H1 (cell line): Measurements from ENCODE around the gene GNAL. TPM values are rescaled to one million over a fixed set of nuclear protein-coding genes. Genes with fewer than 3 reads are reported as not detected.
A peak's percentile ranks its signal among the peaks of the same experiment; 100 is the strongest.

Experiments used
- CTCF ChIA-PET: fragments of 300-600 bp; sonication (Branson Sonifier 250); formaldehyde crosslinking; loops from one replicate; lab custom pipeline; 2021; ENCODE audit not compliant: partially characterized antibody; lab: Charles Lee
- POLR2A ChIA-PET: fragments of 300-600 bp; sonication (Branson Sonifier 250); formaldehyde crosslinking; loops from one replicate; lab custom pipeline; 2021; ENCODE audit warnings: inconsistent platforms; ENCODE audit not compliant: partially characterized antibody; lab: Charles Lee
- DNase-seq, 2 experiments: peaks; one replicate each; pipeline versions ENCODE4 v3.0.0 to v3.0.0-alpha.2; 2010 to 2022; ENCODE audit warnings: low spot score in 2 of 2, low read depth in 1 of 2, mixed read lengths in 1 of 2
- FAIRE-seq: peaks from 2 replicates; lab custom pipeline; 2011; peaks lifted over from hg19 to GRCh38; lab: Jason Lieb, UNC
- H2AFZ ChIP-seq: 2 replicates; pipeline ENCODE4 v1.8.1; 2012; ENCODE audit warnings: low read length, inconsistent platforms
- H2AK5ac ChIP-seq: 2 replicates; pipeline ENCODE4 v1.6.1; 2013; ENCODE audit warnings: low read depth, low read length
- H2BK120ac ChIP-seq: replicated peaks from 2 replicates; pipeline ENCODE3; 2013; ENCODE audit warnings: low read depth, low read length, inconsistent platforms
- H2BK12ac ChIP-seq: 2 replicates; pipeline ENCODE4 v1.6.1; 2013; ENCODE audit warnings: low read depth, low read length
- H2BK15ac ChIP-seq: 2 replicates; pipeline ENCODE4 v1.6.1; 2013; ENCODE audit warnings: low read length
- H2BK20ac ChIP-seq: 2 replicates; pipeline ENCODE4 v1.6.1; 2013; ENCODE audit warnings: low read length
- H2BK5ac ChIP-seq: 2 replicates; pipeline ENCODE4 v1.6.1; 2013; ENCODE audit warnings: low read depth, low read length
- H3K14ac ChIP-seq: 2 replicates; pipeline ENCODE4 v1.6.1; 2013; ENCODE audit warnings: inconsistent platforms; ENCODE audit not compliant: insufficient read length
- H3K18ac ChIP-seq: 2 replicates; pipeline ENCODE4 v1.6.1; 2013; ENCODE audit warnings: low read length; ENCODE audit errors: extremely low read depth
- H3K23ac ChIP-seq: 2 replicates; pipeline ENCODE4 v1.6.1; 2013; ENCODE audit warnings: inconsistent platforms; ENCODE audit not compliant: insufficient read length
- H3K23me2 ChIP-seq: 2 replicates; pipeline ENCODE4 v1.6.1; 2013; ENCODE audit warnings: low read depth, low read length
- H3K27ac ChIP-seq: 2 replicates; pipeline ENCODE4 v1.6.1; 2011; ENCODE audit warnings: low read depth, low read length, inconsistent platforms
- H3K27me3 ChIP-seq, 4 experiments: replicated peaks in 1 of 4; 1 replicate in 1 of 4; 2 replicates in 3 of 4; pipeline versions ENCODE4 v1.6.1 to v1.8.1; 2011 to 2013; ENCODE audit warnings: low read length in 3 of 4, mild to moderate bottlenecking in 3 of 4, inconsistent platforms in 2 of 4, mixed read lengths in 2 of 4, moderate library complexity in 1 of 4; ENCODE audit not compliant: control insufficient read depth in 3 of 4, insufficient read depth in 3 of 4; ENCODE audit errors: extremely low read depth in 1 of 4
- H3K36me3 ChIP-seq, 4 experiments: 2 replicates each; pipeline versions ENCODE4 v1.6.1 to v1.8.1; 2011 to 2013; ENCODE audit warnings: mild to moderate bottlenecking in 4 of 4, low read length in 3 of 4, moderate library complexity in 2 of 4, control low read depth in 1 of 4, inconsistent platforms in 1 of 4; ENCODE audit not compliant: insufficient read depth in 4 of 4, control insufficient read depth in 2 of 4
- H3K4ac ChIP-seq: replicated peaks from 2 replicates; pipeline ENCODE3; 2013; ENCODE audit warnings: low read length, low read depth, mixed read lengths, inconsistent platforms; ENCODE audit not compliant: insufficient read length
- H3K4me1 ChIP-seq, 4 experiments: replicated peaks in 1 of 4; 1 replicate in 1 of 4; 2 replicates in 3 of 4; pipeline versions ENCODE4 v1.6.1 to v1.8.1; 2011 to 2013; ENCODE audit warnings: low read length in 3 of 4, inconsistent platforms in 2 of 4, mixed read lengths in 1 of 4; ENCODE audit not compliant: insufficient read depth in 4 of 4, control insufficient read depth in 3 of 4
- H3K4me2 ChIP-seq, 2 experiments: 2 replicates each; pipeline versions ENCODE4 v1.6.1 to v1.8.1; 2011 to 2013; ENCODE audit warnings: low read depth in 2 of 2, low read length in 2 of 2, control low read depth in 1 of 2, inconsistent platforms in 1 of 2, mild to moderate bottlenecking in 1 of 2; ENCODE audit not compliant: insufficient read depth in 1 of 2
- H3K4me3 ChIP-seq, 4 experiments: fragments of 200-600, 300-600 bp in 1 of 4; sonication (generic), shearing (Covaris generic), sonication (Bioruptor Twin) in 1 of 4; 2 replicates each; pipeline versions ENCODE4 v1.5.1 to v1.8.1; 2011 to 2016; ENCODE audit warnings: low read length in 4 of 4, low read depth in 3 of 4, control low read depth in 2 of 4, inconsistent platforms in 2 of 4, mild to moderate bottlenecking in 2 of 4, mixed read lengths in 1 of 4, moderate library complexity in 1 of 4; ENCODE audit not compliant: insufficient read depth in 2 of 4; ENCODE audit errors: extremely low read depth in 1 of 4
- H3K56ac ChIP-seq: replicated peaks from 2 replicates; pipeline ENCODE3; 2013; ENCODE audit warnings: low read depth, mild to moderate bottlenecking, mixed read lengths, low read length, inconsistent platforms; ENCODE audit not compliant: insufficient read length
- H3K79me1 ChIP-seq: 2 replicates; pipeline ENCODE4 v1.6.1; 2013; ENCODE audit warnings: low read depth, low read length, control low read depth
- H3K79me2 ChIP-seq, 2 experiments: 2 replicates each; pipeline versions ENCODE4 v1.6.1 to v1.8.1; 2012 to 2013; ENCODE audit warnings: low read length in 2 of 2, mild to moderate bottlenecking in 2 of 2, inconsistent platforms in 1 of 2; ENCODE audit not compliant: insufficient read depth in 2 of 2, control insufficient read depth in 1 of 2
- H3K9ac ChIP-seq, 4 experiments: replicated peaks in 1 of 4; 1 replicate in 1 of 4; 2 replicates in 3 of 4; pipeline versions ENCODE4 v1.6.1 to v1.8.1; 2011 to 2013; ENCODE audit warnings: low read depth in 3 of 4, low read length in 3 of 4, control low read depth in 2 of 4, mild to moderate bottlenecking in 2 of 4, moderate library complexity in 2 of 4, inconsistent platforms in 1 of 4; ENCODE audit errors: extremely low read depth in 1 of 4
- H3K9me3 ChIP-seq, 2 experiments: 2 replicates each; pipeline versions ENCODE4 v1.6.1 to v1.8.1; 2012 to 2013; ENCODE audit warnings: mild to moderate bottlenecking in 2 of 2, moderate library complexity in 2 of 2, control low read depth in 1 of 2, inconsistent platforms in 1 of 2, low read depth in 1 of 2, low read length in 1 of 2, mixed read lengths in 1 of 2; ENCODE audit not compliant: insufficient read depth in 2 of 2
- H4K20me1 ChIP-seq, 2 experiments: replicated peaks in 1 of 2; 2 replicates each; pipeline versions ENCODE3 to v1.8.1; 2011 to 2013; ENCODE audit warnings: inconsistent platforms in 2 of 2, low read length in 2 of 2, mild to moderate bottlenecking in 1 of 2; ENCODE audit not compliant: insufficient read depth in 2 of 2, control insufficient read depth in 1 of 2
- H4K5ac ChIP-seq: 2 replicates; pipeline ENCODE4 v1.6.1; 2013; ENCODE audit warnings: low read length, low read depth, mixed read lengths, inconsistent platforms; ENCODE audit not compliant: insufficient read length
- H4K8ac ChIP-seq: 2 replicates; pipeline ENCODE4 v1.8.0; 2013; ENCODE audit warnings: mild to moderate bottlenecking, moderate library complexity, low read length, inconsistent platforms; ENCODE audit not compliant: insufficient read depth; ENCODE audit errors: extremely low read depth
- H4K91ac ChIP-seq: replicated peaks from 2 replicates; pipeline ENCODE3; 2013; ENCODE audit warnings: low read length, mixed read lengths, inconsistent platforms; ENCODE audit not compliant: insufficient read length
- BACH1 ChIP-seq: IDR thresholded peaks from 2 replicates; pipeline ENCODE4 v1.6.1; 2012; ENCODE audit warnings: low read length, improper control_type of control experiment
- CHD1 ChIP-seq: IDR thresholded peaks from 2 replicates; pipeline ENCODE4 v1.6.1; 2012; ENCODE audit warnings: low read depth, low read length, improper control_type of control experiment
- EZH2 ChIP-seq: fragments of 200-600 bp; sonication (generic); IDR thresholded peaks from 2 replicates; pipeline ENCODE4 v1.7.1; 2012; ENCODE audit warnings: low read depth, mild to moderate bottlenecking, moderate library complexity, low read length, inconsistent platforms; ENCODE audit not compliant: severe bottlenecking
- KDM1A ChIP-seq: fragments of 200-600, 300-600 bp; sonication (generic); IDR thresholded peaks from 2 replicates; pipeline ENCODE4 v1.7.1; 2016; ENCODE audit warnings: mild to moderate bottlenecking, low read length, borderline replicate concordance
- KDM4A ChIP-seq: IDR thresholded peaks from one replicate; pipeline ENCODE4 v1.7.1; 2012; ENCODE audit warnings: low read depth, mild to moderate bottlenecking, moderate library complexity, low read length, inconsistent platforms; ENCODE audit not compliant: severe bottlenecking
- KDM5A ChIP-seq: fragments of 200-600 bp; IDR thresholded peaks from 2 replicates; pipeline ENCODE4 v1.7.1; 2012; ENCODE audit warnings: mild to moderate bottlenecking, low read length, inconsistent platforms, mixed read lengths
- POLR2AphosphoS5 ChIP-seq: IDR thresholded peaks from 2 replicates; pipeline ENCODE4 v1.6.1; 2011; ENCODE audit warnings: low read depth, low read length
- RNF2 ChIP-seq: fragments of 200-900, 300-1000 bp; sonication (generic); IDR thresholded peaks from 2 replicates; pipeline ENCODE4 v1.7.1; 2016; ENCODE audit warnings: borderline replicate concordance, low read depth, mild to moderate bottlenecking, antibody characterized with exemption, low read length; ENCODE audit not compliant: poor library complexity, severe bottlenecking; ENCODE audit errors: missing control alignments
- SIN3A ChIP-seq, 2 experiments: IDR thresholded peaks in 1 of 2; conservative IDR thresholded peaks in 1 of 2; 2 replicates each; pipeline ENCODE4 v1.6.1; 2011 to 2012; ENCODE audit warnings: low read length in 2 of 2, improper control_type of control experiment in 1 of 2, low read depth in 1 of 2, mild to moderate bottlenecking in 1 of 2
- TAF1 ChIP-seq: IDR thresholded peaks from 2 replicates; pipeline ENCODE4 v1.6.1; 2011; ENCODE audit warnings: mild to moderate bottlenecking, low read depth, low read length
- WGBS, 2 experiments: shearing (Covaris generic) in 1 of 2; methylation state at CpG; one replicate each; pipeline versions ENCODE4 v1.1.6 to v1.1.7; 2013 to 2015; ENCODE audit warnings: low lambda C conversion rate in 2 of 2, mixed read lengths in 2 of 2, inconsistent platforms in 1 of 2, low coverage in 1 of 2, missing lambda C conversion rate in 1 of 2; ENCODE audit not compliant: insufficient replicate concordance in 2 of 2, insufficient coverage in 1 of 2, insufficient read length in 1 of 2; ENCODE audit errors: extremely low coverage in 1 of 2, missing lambda C conversion rate in 1 of 2; 5-methylcytosine and 5-hydroxymethylcytosine counted together
- polyA plus RNA-seq, 7 experiments: library from polyadenylated mRNA; depleted of rRNA in 3 of 7; stranded (reverse) in 5 of 7; unstranded in 2 of 7; fragments of >200 nt in 5 of 7; fragments of 200-250 nt in 2 of 7; gene quantifications; 1 replicate in 5 of 7; 2 replicates in 1 of 7; 4 replicates in 1 of 7; pipeline versions ENCODE4 v1.2.1 to v1.2.3, GENCODE V29; 2011 to 2013; ENCODE audit warnings: missing spikeins in 2 of 7, mixed read lengths in 2 of 7
- total RNA-seq: library from RNA; stranded (reverse); fragmentation: NEBNext Ultra II Directional; extraction: Animal tissue kit (Norgen Biotek cat#: 25700); gene quantifications from 2 replicates; pipeline ENCODE4 v1.2.1, GENCODE V29; 2021

GNAL gene
- total and polyA plus RNA-seq, 2 of the 8 experiments (the other 6 are each of a cell fraction or from before 2014, with no cell fraction given), result 13.2 to 18.3 TPM

- POLR2A ChIA-PET, result no interaction called here
- Histone ChIP-seq H3K9ac (no peak overlapping the region), H2BK15ac (no peak overlapping the region), H3K23ac (no peak overlapping the region), H3K27me3 (no peaks in the 10 kb centered on the region), H3K23me2 (peaks cover 3% of the 10 kb centered on the region; the same call in 1 of the 2 replicates), H3K4me1 (peaks cover 0 to 3% (median 0%) of the 10 kb centered on the region in 4 experiments; a peak in 2 of 7 replicates), H3K18ac (no peak overlapping the region), H2AFZ (no peak overlapping the region), H3K4me3 (no peak overlapping the region), H2BK12ac (no peak overlapping the region), H2BK20ac (no peak overlapping the region), H4K8ac (peak overlapping the region; percentile 62; the same call in 1 of the 2 replicates), H3K27ac (no peak overlapping the region), H2BK120ac (no peak overlapping the region), H3K14ac (no peak overlapping the region), H3K56ac (no peak overlapping the region), H3K79me2 (no peaks in the 10 kb centered on the region), H4K91ac (peak overlapping the region; percentile 55), H4K5ac (no peak overlapping the region), H3K36me3 (0 out of 8 replicates have a peak, but pooled peaks cover 0 to 2% (median 0%) of the 10 kb centered on the region in 4 experiments), H2AK5ac (no peak overlapping the region), H3K4me2 (no peak overlapping the region), H3K4ac (no peak overlapping the region), H2BK5ac (0 out of 2 replicates have a peak overlapping the region, but pooled peaks have one; percentile 7), H3K79me1 (no peaks in the 10 kb centered on the region), H3K9me3 (no peaks in the 10 kb centered on the region), H4K20me1 (no peaks in the 10 kb centered on the region)
- TF ChIP-seq KDM1A (no peak), EZH2 (no peak), BACH1 (no peak), SIN3A (conservative IDR thresholded peaks at IDR 0.05 in 1 of 2, IDR thresholded peaks at IDR 0.05 in 1 of 2; ENCODE audit: low read depth in 1 of 2, low read length in 2 of 2) (no peak), RNF2 (no peak), KDM4A (no peak), CHD1 (no peak), TAF1 (no peak), POLR2AphosphoS5 (no peak), KDM5A (no peak)
- DNase-seq (no peak), FAIRE-seq (no peak)
- 86% methylated on average over 10 of the region's 10 CpGs; no CpG with 5 or more reads in 1 of the 2 experiments for WGBS, 2 experiments
- CTCF ChIA-PET, result interaction anchor here (1.0 to 1.4 kb wide), 2 partner anchors 133 to 211 kb away, joined by 3 read pairs; no protein-coding TSS in a partner anchor
These were observed 177.3 kb downstream of the GNAL start for GRCh38 chr18:11866329-11866728.
